GM21367 (cell line): ENCODE measurements around the gene FOXP1.
"Not testable (repeated sequence)": the region's sequence is repeated elsewhere in the genome, so short reads cannot be mapped to it uniquely, and the experiment has no call there.

Experiments used
- ATAC-seq: cut with Tn5 transposase; IDR thresholded peaks from one replicate; pipeline ENCODE4 v1.9.1; 2021; ENCODE audit not compliant: unreplicated experiment

Gene FOXP1

GRCh38 chr3:71454512-71455403 is 128.8 kb downstream of the FOXP1 start:
- ATAC-seq, result no peak

- no peak for ATAC-seq
These were observed 129.6 kb downstream of the FOXP1 start for GRCh38 chr3:71453822-71454511.

GRCh38 chr3:71453319-71453718 is 130.2 kb downstream of the FOXP1 start:
- no peak for ATAC-seq

- no peak for ATAC-seq
These were observed 131.7 kb downstream of the FOXP1 start for GRCh38 chr3:71451812-71452211.

- ATAC-seq, result no peak
These were observed 132.5 kb downstream of the FOXP1 start for GRCh38 chr3:71451060-71451459.

- ATAC-seq, result no peak
These were observed 133.4 kb downstream of the FOXP1 start for GRCh38 chr3:71450162-71450561.

GRCh38 chr3:71447803-71448202 is 135.7 kb downstream of the FOXP1 start:
- ATAC-seq, result no peak

- no peak for ATAC-seq
These were observed 136.3 kb downstream of the FOXP1 start for GRCh38 chr3:71447197-71447596.

GRCh38 chr3:71446734-71447133 is 136.8 kb downstream of the FOXP1 start:
- ATAC-seq, result no peak

- ATAC-seq, result no peak
These were observed 137.3 kb downstream of the FOXP1 start for GRCh38 chr3:71446260-71446659.

GRCh38 chr3:71444861-71445259 is 138.7 kb downstream of the FOXP1 start:
- ATAC-seq, result no peak

GRCh38 chr3:71444028-71444860 is 139.3 kb downstream of the FOXP1 start:
- ATAC-seq, result peak; percentile 96

GRCh38 chr3:71443332-71443731 is 140.2 kb downstream of the FOXP1 start:
- ATAC-seq, result no peak

- ATAC-seq, result no peak
These were observed 140.9 kb downstream of the FOXP1 start for GRCh38 chr3:71442652-71443042.

- no peak for ATAC-seq
These were observed 141.4 kb downstream of the FOXP1 start for GRCh38 chr3:71441925-71442651.

- ATAC-seq, result no peak
These were observed 142.2 kb downstream of the FOXP1 start for GRCh38 chr3:71441217-71441924.

- ATAC-seq, result no peak
These were observed 144.6 kb downstream of the FOXP1 start for GRCh38 chr3:71438904-71439303.

- ATAC-seq, result no peak
These were observed 145.3 kb downstream of the FOXP1 start for GRCh38 chr3:71438071-71438685.

GRCh38 chr3:71436337-71436736 is 147.2 kb downstream of the FOXP1 start:
- ATAC-seq, result no peak

- not testable (repeated sequence) for ATAC-seq
These were observed 147.7 kb downstream of the FOXP1 start for GRCh38 chr3:71435836-71436235.
